ENCODE data around the gene NOS3. TPM values are rescaled to one million over a fixed set of nuclear protein-coding genes. Genes with fewer than 3 reads are reported as not detected.

The NOS3 gene
- total and polyA plus RNA-seq, 9 of the 15 experiments (the other 6 are each of a cell fraction or from before 2014, with no cell fraction given), result 1.1 to 121 (median 23.6) TPM

- TF ChIP-seq CTCF (IDR thresholded peaks at IDR 0.05 in 2 of 3, conservative IDR thresholded peaks at IDR 0.05 in 1 of 3; ENCODE audit: insufficient read depth in 2 of 3, low read depth in 1 of 3, low read length in 3 of 3), result peak in 1 of 3 experiments; percentile 7; a peak in 1 of 6 replicates
- peak; percentile 100 for TF ChIP-seq FOSL1 (tag; conservative IDR thresholded peaks at IDR 0.05)
- no peak for TF ChIP-seq ZBTB49 (CRISPR knock-in tag; IDR thresholded peaks at IDR 0.05; ENCODE audit: borderline replicate concordance)
- TF ChIP-seq FOXK2 (conservative IDR thresholded peaks at IDR 0.05 in 1 of 2, IDR thresholded peaks at IDR 0.05 in 1 of 2; ENCODE audit: low read depth in 2 of 2), result peak; percentile 61 to 65; a peak in 2 of 4 replicates
- no peak for TF ChIP-seq ZNF740 (CRISPR knock-in tag; IDR thresholded peaks at IDR 0.05)
- TF ChIP-seq ZNF740 (tag; IDR thresholded peaks at IDR 0.05), result no peak
- TF ChIP-seq HSF4 (CRISPR knock-in tag; IDR thresholded peaks at IDR 0.05; ENCODE audit: borderline replicate concordance), result no peak
- TF ChIP-seq EWSR1 (IDR thresholded peaks at IDR 0.05; ENCODE audit: borderline replicate concordance, low read depth, partially characterized antibody), result no peak
- no peak for TF ChIP-seq ZBTB1 (CRISPR knock-in tag; IDR thresholded peaks at IDR 0.05; ENCODE audit: borderline replicate concordance, low read depth)
- no peak for TF ChIP-seq E2F3 (CRISPR knock-in tag; IDR thresholded peaks at IDR 0.05)
- TF ChIP-seq GATAD2A (IDR thresholded peaks at IDR 0.05), result no peak; the same call in 1 of the 2 replicates
- TF ChIP-seq CTCFL (IDR thresholded peaks at IDR 0.05; ENCODE audit: borderline replicate concordance, insufficient read depth, low read depth, low read length, poor library complexity, severe bottlenecking), result no peak
- no peak for TF ChIP-seq RBM15 (IDR thresholded peaks at IDR 0.05; ENCODE audit: insufficient read depth, low read length)
- no peak for TF ChIP-seq CEBPZ (IDR thresholded peaks at IDR 0.05; ENCODE audit: borderline replicate concordance, low read depth, low read length)
Observed at GRCh38 chr7:151038951-151039849, 48.4 kb downstream of the NOS3 start (continued).

Measured in K562 (cell line).